ENCODE data around the gene FMOD.

Gene FMOD

GRCh38 chr1:203379825-203380224 is 28.9 kb upstream of the FMOD start:
- no peak for TF ChIP-seq POLR2AphosphoS5 (IDR thresholded peaks at IDR 0.05; ENCODE audit: low read depth, low read length)
- no peak for TF ChIP-seq SIN3A (IDR thresholded peaks at IDR 0.05; ENCODE audit: borderline replicate concordance, insufficient read depth, low read length)
- TF ChIP-seq TAF1 (IDR thresholded peaks at IDR 0.05; ENCODE audit: borderline replicate concordance, insufficient read depth, low read length) = no peak
- no peak for TF ChIP-seq FOXP2 (optimal IDR thresholded peaks at IDR 0.05; ENCODE audit: borderline replicate concordance, extremely low read depth, extremely low read length, insufficient read depth)
- TF ChIP-seq REST (IDR thresholded peaks at IDR 0.05; ENCODE audit: insufficient read depth in 1 of 2, low read depth in 2 of 2, low read length in 2 of 2) = no peak

- TF ChIP-seq POLR2AphosphoS5 (IDR thresholded peaks at IDR 0.05; ENCODE audit: low read depth, low read length) (no peak), REST (IDR thresholded peaks at IDR 0.05; ENCODE audit: insufficient read depth in 1 of 2, low read depth in 2 of 2, low read length in 2 of 2) (no peak), FOXP2 (optimal IDR thresholded peaks at IDR 0.05; ENCODE audit: borderline replicate concordance, extremely low read depth, extremely low read length, insufficient read depth) (no peak), SIN3A (IDR thresholded peaks at IDR 0.05; ENCODE audit: borderline replicate concordance, insufficient read depth, low read length) (no peak)
These were observed 27.8 kb upstream of the FMOD start for GRCh38 chr1:203378556-203379245.

DNA sequence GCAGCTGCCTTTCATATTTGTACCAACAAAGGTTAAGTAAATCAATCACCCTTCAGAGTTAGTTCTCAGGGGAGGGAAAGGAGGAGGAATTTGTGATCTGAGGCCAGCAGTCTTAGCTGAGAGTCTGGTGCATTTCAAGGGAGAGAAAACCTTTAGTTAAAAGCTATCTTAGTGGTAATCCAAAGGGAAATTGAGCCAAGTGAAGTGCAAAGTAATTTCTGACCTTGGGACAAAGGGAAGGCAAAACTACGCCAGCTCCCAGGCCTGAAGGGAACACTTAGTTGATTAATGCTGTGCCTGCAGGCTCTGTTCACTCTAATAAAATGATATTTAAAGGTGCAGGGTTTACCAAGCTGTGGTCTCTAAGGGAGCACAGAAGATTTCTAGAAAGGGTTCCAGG is 23.1 kb upstream of the FMOD start:
- no peak for TF ChIP-seq TAF1 (IDR thresholded peaks at IDR 0.05; ENCODE audit: borderline replicate concordance, insufficient read depth, low read length)
- no peak for TF ChIP-seq FOXP2 (optimal IDR thresholded peaks at IDR 0.05; ENCODE audit: borderline replicate concordance, extremely low read depth, extremely low read length, insufficient read depth)
- TF ChIP-seq POLR2AphosphoS5 (IDR thresholded peaks at IDR 0.05; ENCODE audit: low read depth, low read length) = no peak
- no peak for TF ChIP-seq SIN3A (IDR thresholded peaks at IDR 0.05; ENCODE audit: borderline replicate concordance, insufficient read depth, low read length)
- TF ChIP-seq REST (IDR thresholded peaks at IDR 0.05; ENCODE audit: insufficient read depth in 1 of 2, low read depth in 2 of 2, low read length in 2 of 2) = no peak

- no peak for TF ChIP-seq SIN3A (IDR thresholded peaks at IDR 0.05; ENCODE audit: borderline replicate concordance, insufficient read depth, low read length)
- no peak for TF ChIP-seq REST (IDR thresholded peaks at IDR 0.05; ENCODE audit: insufficient read depth in 1 of 2, low read depth in 2 of 2, low read length in 2 of 2)
- TF ChIP-seq FOXP2 (optimal IDR thresholded peaks at IDR 0.05; ENCODE audit: borderline replicate concordance, extremely low read depth, extremely low read length, insufficient read depth) = no peak
- no peak for TF ChIP-seq TAF1 (IDR thresholded peaks at IDR 0.05; ENCODE audit: borderline replicate concordance, insufficient read depth, low read length)
- TF ChIP-seq POLR2AphosphoS5 (IDR thresholded peaks at IDR 0.05; ENCODE audit: low read depth, low read length) = no peak
These were observed 22.1 kb upstream of the FMOD start for GRCh38 chr1:203373002-203373401.
